ENCODE data around the gene PPP2R5C.

GRCh38 chr14:101757839-101758211, 3.7 kb upstream of the PPP2R5C start:
- TF ChIP-seq ATF3 (CRISPR knock-in tag; conservative IDR thresholded peaks at IDR 0.05) (no peak), TCF7 (CRISPR knock-in tag; IDR thresholded peaks at IDR 0.05; ENCODE audit: low read depth) (no peak), NR3C1 (CRISPR knock-in tag; conservative IDR thresholded peaks at IDR 0.05; ENCODE audit: low read depth) (no peak), SMAD3 (CRISPR knock-in tag; IDR thresholded peaks at IDR 0.05; ENCODE audit: borderline replicate concordance) (no peak), CREB1 (CRISPR knock-in tag; IDR thresholded peaks at IDR 0.05) (no peak), ATF6 (CRISPR knock-in tag; IDR thresholded peaks at IDR 0.05) (no peak)
- TF ChIP-seq, protein P1, sequence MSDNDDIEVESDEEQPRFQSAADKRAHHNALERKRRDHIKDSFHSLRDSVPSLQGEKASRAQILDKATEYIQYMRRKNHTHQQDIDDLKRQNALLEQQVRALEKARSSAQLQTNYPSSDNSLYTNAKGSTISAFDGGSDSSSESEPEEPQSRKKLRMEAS (CRISPR knock-in tag; IDR thresholded peaks at IDR 0.05) = no peak

Data from WTC11 (cell line).